Left colon (tissue), 2 donors: ENCODE results near the gene DMRTB1. TPM values are rescaled to one million over a fixed set of nuclear protein-coding genes. Genes with fewer than 3 reads are reported as not detected.

Source experiments
- ATAC-seq: fragments of 200-7000 bp; cut with Tn5 transposase; one replicate; pipeline ENCODE4 v1.9.1; 2020; ENCODE audit warnings: mild to moderate bottlenecking, moderate library complexity
- DNase-seq, 2 donors: peaks; one replicate each; pipeline ENCODE4 v3.0.0-alpha.2; 2020
- intact Hi-C, 2 donors: fragments of 100-400 bp; cut with DNase I in 1 of 2; cut with micrococcal nuclease in 1 of 2; formaldehyde crosslinking; loops; one replicate each; pipeline versions ENCODE4 v1.11.2 to v1.14.0; 2022; cut with DNase I, micrococcal nuclease
- total RNA-seq, 2 donors: library from RNA; stranded (reverse); fragmentation: NEBNext Ultra II Directional; extraction: Animal tissue kit (Norgen Biotek cat#: 25700); gene quantifications; one replicate each; pipeline ENCODE4 v1.2.1, GENCODE V29; 2021
- donor health status: DM: no; HTN: no; CAD: no.
- donor health status: DM: yes; HTN: yes; CAD: no.

The DMRTB1 gene
- total RNA-seq, 2 donors from 2014 or later = not detected

GRCh38 chr1:53502641-53503432, 43.6 kb downstream of the DMRTB1 start:
- intact Hi-C loops = no loop called here
- DNase-seq (no peak), ATAC-seq (no peak)

GRCh38 chr1:53503433-53504217, 44.4 kb downstream of the DMRTB1 start:
- DNase-seq (no peak), ATAC-seq (no peak)
- intact Hi-C loops = no loop called here

- intact Hi-C loops = no loop called here
- ATAC-seq (no peak), DNase-seq (no peak)
Observed at GRCh38 chr1:53504901-53505300, 45.7 kb downstream of the DMRTB1 start.

- DNase-seq (no peak), ATAC-seq (no peak)
- intact Hi-C loops = no loop called here
Observed at GRCh38 chr1:53505401-53505800, 46.2 kb downstream of the DMRTB1 start.

- ATAC-seq (no peak), DNase-seq (no peak)
- intact Hi-C loops = no loop called here
Observed at GRCh38 chr1:53505891-53506290, 46.7 kb downstream of the DMRTB1 start.

GRCh38 chr1:53506355-53507050, 47.3 kb downstream of the DMRTB1 start:
- ATAC-seq = no peak
- DNase-seq = no peak
- intact Hi-C loops = no loop called here

GRCh38 chr1:53507116-53507820, 48.1 kb downstream of the DMRTB1 start:
- intact Hi-C loops = no loop called here
- DNase-seq (no peak), ATAC-seq (no peak)

- intact Hi-C loops = no loop called here
- DNase-seq = no peak
- no peak for ATAC-seq
Observed at GRCh38 chr1:53508056-53508990, 49.1 kb downstream of the DMRTB1 start.

- no peak for ATAC-seq
- no peak for DNase-seq
- intact Hi-C loops = no loop called here
Observed at GRCh38 chr1:53508991-53509666, 49.9 kb downstream of the DMRTB1 start.

GRCh38 chr1:53509775-53510174, 50.6 kb downstream of the DMRTB1 start:
- DNase-seq = no peak
- intact Hi-C loops = no loop called here
- no peak for ATAC-seq

- ATAC-seq = no peak
- DNase-seq = no peak
- intact Hi-C loops = no loop called here
Observed at GRCh38 chr1:53510215-53510614, 51.0 kb downstream of the DMRTB1 start.

- ATAC-seq (no peak), DNase-seq (no peak)
- intact Hi-C loops = no loop called here
Observed at GRCh38 chr1:53511323-53511932, 52.2 kb downstream of the DMRTB1 start.

- ATAC-seq = no peak
- intact Hi-C loops = no loop called here
Observed at GRCh38 chr1:53511933-53512806, 53.0 kb downstream of the DMRTB1 start.

GRCh38 chr1:53512807-53513755, 53.9 kb downstream of the DMRTB1 start:
- intact Hi-C loops = no loop called here
- DNase-seq = no peak
- no peak for ATAC-seq

More at GRCh38 chr1:53511933-53512806, 53.0 kb downstream of the DMRTB1 start:
- no peak for DNase-seq

- intact Hi-C loops = no loop called here
- ATAC-seq (no peak), DNase-seq (no peak)
Observed at GRCh38 chr1:53513846-53514245, 54.6 kb downstream of the DMRTB1 start.
